Thoracic aorta (tissue), 2 donors: ENCODE results near the gene FMN2. TPM values are rescaled to one million over a fixed set of nuclear protein-coding genes. Genes with fewer than 3 reads are reported as not detected.

ENCODE experiments used
- ATAC-seq: fragments of 150-250 bp; one replicate; pipeline ENCODE4 v1.8.0; 2017; ENCODE audit warnings: low read depth; ENCODE audit not compliant: insufficient number of reproducible peaks, low FRiP score
- DNase-seq: peaks from one replicate; pipeline ENCODE4 v3.0.0-alpha.2; 2020; ENCODE audit warnings: low spot score
- H3K27ac ChIP-seq, 2 donors: fragments of 200-600 bp; sonication (generic); 1 replicate in 1 of 2; 2 replicates in 1 of 2; pipeline ENCODE4 v1.5.1; 2016; ENCODE audit warnings: mild to moderate bottlenecking in 2 of 2, moderate library complexity in 2 of 2
- H3K27me3 ChIP-seq: fragments of 200-600 bp; sonication (generic); replicated peaks from 2 replicates; pipeline ENCODE4 v1.6.0; 2016; ENCODE audit warnings: mild to moderate bottlenecking; ENCODE audit not compliant: insufficient read depth
- H3K36me3 ChIP-seq: fragments of 200-600 bp; sonication (generic); one replicate; pipeline ENCODE4 v1.5.1; 2016
- H3K4me1 ChIP-seq, 2 donors: fragments of 200-600 bp; sonication (generic); 1 replicate in 1 of 2; 2 replicates in 1 of 2; pipeline versions ENCODE4 v1.5.1 to v1.6.0; 2016; ENCODE audit warnings: low read depth in 2 of 2, mild to moderate bottlenecking in 1 of 2; ENCODE audit not compliant: control insufficient read depth in 1 of 2
- H3K4me3 ChIP-seq: fragments of 200-600 bp; sonication (generic); 2 replicates; pipeline ENCODE4 v1.5.1; 2016; ENCODE audit warnings: mild to moderate bottlenecking
- H3K9me3 ChIP-seq: fragments of 200-600 bp; sonication (generic); 2 replicates; pipeline ENCODE4 v1.5.1; 2016
- CTCF ChIP-seq: fragments of 200-600 bp; sonication (generic); IDR thresholded peaks from one replicate; pipeline ENCODE4 v1.5.1; 2019; ENCODE audit warnings: antibody characterized with exemption
- total RNA-seq, 2 donors: library from RNA; depleted of rRNA; stranded (reverse); fragments of >200 nt; gene quantifications; one replicate each; pipeline versions ENCODE4 v1.1.0 to v1.2.3, GENCODE V29; 2016

The FMN2 gene
- total RNA-seq, 2 donors from 2014 or later = 0.14 to 0.71 TPM

- no peak for DNase-seq
- Histone ChIP-seq H3K4me1 (no peaks in the 10 kb centered on the region), H3K27ac (no peak overlapping the region), H3K36me3 (no peaks in the 10 kb centered on the region), H3K4me3 (no peak overlapping the region), H3K9me3 (no peaks in the 10 kb centered on the region), H3K27me3 (no peaks in the 10 kb centered on the region)
- no peak for ATAC-seq
- no peak for TF ChIP-seq CTCF
Observed at GRCh38 chr1:240155605-240156004, 63.9 kb downstream of the FMN2 start.

DNA sequence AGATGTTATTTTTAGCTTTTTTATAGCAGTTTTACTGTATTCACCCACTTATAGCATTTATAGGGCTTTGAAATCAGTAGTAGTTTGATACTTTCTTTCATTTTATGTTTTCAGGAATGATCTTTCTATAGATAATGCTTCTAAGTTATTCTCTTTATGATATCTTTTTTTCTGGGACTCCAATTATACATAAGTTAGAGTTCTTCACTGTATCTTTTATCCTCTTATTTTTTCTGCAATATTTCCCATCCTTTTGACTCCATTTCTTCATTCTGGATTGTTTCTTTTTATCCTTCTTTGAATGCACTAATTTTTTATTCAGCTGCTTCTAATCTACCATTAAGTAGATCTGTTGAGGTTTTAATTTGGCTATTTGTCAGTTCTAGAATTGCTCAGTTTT is 73.1 kb downstream of the FMN2 start:
- Histone ChIP-seq H3K4me3 (no peak overlapping the region), H3K36me3 (no peaks in the 10 kb centered on the region), H3K4me1 (no peaks in the 10 kb centered on the region), H3K9me3 (peaks cover 4% of the 10 kb centered on the region), H3K27me3 (no peaks in the 10 kb centered on the region), H3K27ac (no peak overlapping the region)
- DNase-seq (no peak), ATAC-seq (no peak)
- no peak for TF ChIP-seq CTCF

- H3K36me3 ChIP-seq = no peaks in the 10 kb centered on the region
- H3K27ac ChIP-seq = no peak overlapping the region
- DNase-seq (no peak), ATAC-seq (no peak)
- H3K9me3 ChIP-seq = peaks cover 4% of the 10 kb centered on the region
- no peaks in the 10 kb centered on the region for H3K4me1 ChIP-seq
- no peak for TF ChIP-seq CTCF
- no peak overlapping the region for H3K4me3 ChIP-seq
- H3K27me3 ChIP-seq = no peaks in the 10 kb centered on the region
Observed at GRCh38 chr1:240169188-240169587, 77.5 kb downstream of the FMN2 start.

DNA sequence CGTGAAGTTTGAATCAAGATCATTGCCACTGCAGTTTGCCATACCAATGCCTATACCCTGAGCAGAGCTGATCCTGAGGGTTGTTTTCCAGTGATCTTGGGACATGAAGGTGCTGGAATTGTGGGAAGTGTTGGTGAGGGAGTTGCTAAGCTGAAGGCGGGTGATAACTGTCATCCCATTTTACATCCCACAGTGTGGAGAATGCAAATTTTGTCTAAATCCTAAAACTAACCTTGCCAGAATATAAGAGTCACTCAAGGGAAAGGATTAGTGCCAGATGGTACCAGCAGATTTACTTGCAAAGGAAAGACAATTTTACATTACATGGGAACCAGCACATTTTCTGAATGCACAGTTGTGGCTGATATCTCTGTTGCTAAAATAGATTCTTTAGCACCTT is 78.6 kb downstream of the FMN2 start:
- no peaks in the 10 kb centered on the region for H3K27me3 ChIP-seq
- no peak for ATAC-seq
- no peaks in the 10 kb centered on the region for H3K4me1 ChIP-seq
- no peaks in the 10 kb centered on the region for H3K9me3 ChIP-seq
- no peak overlapping the region for H3K27ac ChIP-seq
- no peak overlapping the region for H3K4me3 ChIP-seq
- DNase-seq = no peak
- H3K36me3 ChIP-seq = no peaks in the 10 kb centered on the region
- no peak for TF ChIP-seq CTCF

DNA sequence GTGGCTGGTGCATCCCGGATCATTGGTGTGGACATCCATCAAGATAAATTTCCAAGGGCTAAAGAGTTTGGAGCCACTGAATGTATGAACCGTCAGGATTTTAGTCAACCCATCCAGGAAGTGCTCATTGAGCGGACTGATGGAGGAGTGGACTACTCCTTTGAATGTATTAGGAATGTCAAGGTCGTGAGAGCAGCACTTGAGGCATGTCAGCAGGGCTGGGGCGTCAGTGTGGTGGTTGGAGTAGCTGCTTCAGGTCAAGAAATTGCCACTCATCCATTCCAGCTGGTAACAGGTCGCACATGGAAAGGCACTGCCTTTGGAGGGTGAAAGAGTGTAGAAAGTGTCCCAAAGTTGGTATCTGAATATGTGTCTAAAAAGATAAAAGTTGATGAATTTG is 79.1 kb downstream of the FMN2 start:
- no peaks in the 10 kb centered on the region for H3K27me3 ChIP-seq
- no peak overlapping the region for H3K4me3 ChIP-seq
- TF ChIP-seq CTCF = no peak
- H3K4me1 ChIP-seq = no peaks in the 10 kb centered on the region
- no peak overlapping the region for H3K27ac ChIP-seq
- H3K9me3 ChIP-seq = no peaks in the 10 kb centered on the region
- no peak for DNase-seq
- no peaks in the 10 kb centered on the region for H3K36me3 ChIP-seq
- ATAC-seq = no peak
